ENCODE measurements around the gene IRF5.
A peak's percentile ranks its signal among the peaks of the same experiment; 100 is the strongest.

Gene IRF5

DNA sequence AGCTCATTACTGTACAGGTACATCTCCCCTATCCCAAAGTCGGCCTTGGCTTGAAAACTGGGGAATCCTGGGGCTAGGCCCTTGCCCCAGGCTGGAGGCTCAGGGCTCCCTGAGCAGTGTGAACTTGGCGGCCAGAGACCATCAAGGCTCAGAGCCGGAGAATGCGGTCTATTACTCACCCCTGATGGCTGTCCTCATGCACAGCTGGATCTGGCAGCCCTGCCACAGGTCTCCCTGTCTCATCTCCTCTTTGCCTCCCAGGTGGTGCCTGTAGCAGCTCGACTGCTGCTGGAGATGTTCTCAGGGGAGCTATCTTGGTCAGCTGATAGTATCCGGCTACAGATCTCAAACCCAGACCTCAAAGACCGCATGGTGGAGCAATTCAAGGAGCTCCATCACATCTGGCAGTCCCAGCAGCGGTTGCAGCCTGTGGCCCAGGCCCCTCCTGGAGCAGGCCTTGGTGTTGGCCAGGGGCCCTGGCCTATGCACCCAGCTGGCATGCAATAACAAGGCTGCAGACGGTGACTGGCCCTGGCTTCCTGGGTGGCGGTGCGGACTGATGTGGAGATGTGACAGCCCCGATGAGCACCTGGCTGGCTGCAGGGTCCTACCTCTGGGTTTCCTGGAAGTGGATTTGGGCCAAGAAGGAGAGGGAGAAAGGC lies 10.7 kb downstream of the IRF5 start:
- H3K27ac ChIP-seq = no peak overlapping the region
- TF ChIP-seq, protein P1, sequence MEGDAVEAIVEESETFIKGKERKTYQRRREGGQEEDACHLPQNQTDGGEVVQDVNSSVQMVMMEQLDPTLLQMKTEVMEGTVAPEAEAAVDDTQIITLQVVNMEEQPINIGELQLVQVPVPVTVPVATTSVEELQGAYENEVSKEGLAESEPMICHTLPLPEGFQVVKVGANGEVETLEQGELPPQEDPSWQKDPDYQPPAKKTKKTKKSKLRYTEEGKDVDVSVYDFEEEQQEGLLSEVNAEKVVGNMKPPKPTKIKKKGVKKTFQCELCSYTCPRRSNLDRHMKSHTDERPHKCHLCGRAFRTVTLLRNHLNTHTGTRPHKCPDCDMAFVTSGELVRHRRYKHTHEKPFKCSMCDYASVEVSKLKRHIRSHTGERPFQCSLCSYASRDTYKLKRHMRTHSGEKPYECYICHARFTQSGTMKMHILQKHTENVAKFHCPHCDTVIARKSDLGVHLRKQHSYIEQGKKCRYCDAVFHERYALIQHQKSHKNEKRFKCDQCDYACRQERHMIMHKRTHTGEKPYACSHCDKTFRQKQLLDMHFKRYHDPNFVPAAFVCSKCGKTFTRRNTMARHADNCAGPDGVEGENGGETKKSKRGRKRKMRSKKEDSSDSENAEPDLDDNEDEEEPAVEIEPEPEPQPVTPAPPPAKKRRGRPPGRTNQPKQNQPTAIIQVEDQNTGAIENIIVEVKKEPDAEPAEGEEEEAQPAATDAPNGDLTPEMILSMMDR (conservative IDR thresholded peaks at IDR 0.05) = no peak

DNA sequence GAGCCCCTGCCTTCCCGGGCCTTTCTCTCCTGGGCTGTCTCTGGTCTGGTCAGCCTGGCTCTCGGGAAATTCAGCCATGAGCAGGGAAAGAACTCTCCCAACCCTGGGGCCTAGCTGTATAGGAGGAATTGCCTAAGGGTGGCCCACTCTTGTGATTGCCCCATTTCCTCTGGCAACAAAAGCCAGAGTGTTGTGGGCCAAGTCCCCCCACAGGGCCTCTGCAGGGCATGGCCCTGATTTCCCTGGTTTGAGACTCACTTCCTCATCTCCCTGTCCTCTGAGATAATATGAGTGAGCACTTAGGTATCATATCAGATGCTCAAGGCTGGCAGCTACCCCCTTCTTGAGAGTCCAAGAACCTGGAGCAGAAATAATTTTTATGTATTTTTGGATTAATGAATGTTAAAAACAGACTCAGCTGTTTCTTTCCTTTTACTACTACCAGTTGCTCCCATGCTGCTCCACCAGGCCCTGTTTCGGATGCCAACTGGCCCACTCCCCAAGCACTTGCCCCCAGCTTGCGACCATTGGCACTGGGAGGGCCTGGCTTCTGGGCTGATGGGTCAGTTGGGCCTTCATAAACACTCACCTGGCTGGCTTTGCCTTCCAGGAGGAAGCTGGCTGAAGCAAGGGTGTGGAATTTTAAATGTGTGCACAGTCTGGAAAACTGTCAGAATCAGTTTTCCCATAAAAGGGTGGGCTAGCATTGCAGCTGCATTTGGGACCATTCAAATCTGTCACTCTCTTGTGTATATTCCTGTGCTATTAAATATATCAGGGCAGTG lies 11.4 kb downstream of the IRF5 start:
- no peak overlapping the region for H3K27ac ChIP-seq

DNA sequence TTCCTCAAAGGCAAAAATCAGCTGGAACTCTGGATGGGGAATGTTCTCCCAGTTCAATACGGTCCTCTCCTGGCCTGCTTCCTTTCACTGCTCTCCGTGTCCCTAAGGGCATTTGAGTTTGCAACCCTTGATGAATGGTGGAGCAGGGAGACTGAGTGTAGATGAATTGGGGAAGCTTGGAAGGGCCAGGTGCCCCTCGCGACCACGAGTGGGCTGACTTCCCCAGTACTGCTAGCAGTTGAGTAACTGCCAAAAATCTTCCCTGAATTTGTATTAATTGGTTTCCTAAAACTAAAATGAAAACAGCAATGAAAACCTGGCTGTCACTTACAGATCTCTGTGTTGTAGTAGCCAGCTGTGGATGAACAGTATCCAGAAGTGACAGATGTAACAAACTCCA lies 13.6 kb downstream of the IRF5 start:
- H3K27ac ChIP-seq = no peak overlapping the region
- TF ChIP-seq, protein P1 (conservative IDR thresholded peaks at IDR 0.05) = no peak

More for the DNA sequence above, 11.4 kb downstream of the IRF5 start:
- TF ChIP-seq, protein P1 (conservative IDR thresholded peaks at IDR 0.05) = no peak

DNA sequence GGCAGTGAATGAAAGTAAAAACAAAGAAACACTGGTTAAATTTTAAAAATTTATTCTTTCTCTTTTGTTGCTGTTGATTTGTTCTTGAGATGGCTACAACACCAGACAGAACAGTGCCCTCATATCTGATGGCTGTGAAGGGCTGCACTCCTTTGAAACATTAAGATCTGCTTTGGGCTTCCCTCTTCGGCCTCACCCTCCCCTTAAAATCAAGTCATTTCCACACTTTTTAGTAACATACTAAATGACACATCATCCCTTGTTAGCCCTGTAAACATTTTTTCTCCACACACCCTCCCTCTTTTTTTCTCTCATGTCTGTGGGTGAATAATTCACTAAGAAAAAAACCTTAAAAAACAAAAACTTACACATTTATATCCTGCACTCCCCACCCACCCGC lies 16.4 kb downstream of the IRF5 start:
- TF ChIP-seq, protein P1 (conservative IDR thresholded peaks at IDR 0.05) = no peak
- no peak overlapping the region for H3K27ac ChIP-seq

DNA sequence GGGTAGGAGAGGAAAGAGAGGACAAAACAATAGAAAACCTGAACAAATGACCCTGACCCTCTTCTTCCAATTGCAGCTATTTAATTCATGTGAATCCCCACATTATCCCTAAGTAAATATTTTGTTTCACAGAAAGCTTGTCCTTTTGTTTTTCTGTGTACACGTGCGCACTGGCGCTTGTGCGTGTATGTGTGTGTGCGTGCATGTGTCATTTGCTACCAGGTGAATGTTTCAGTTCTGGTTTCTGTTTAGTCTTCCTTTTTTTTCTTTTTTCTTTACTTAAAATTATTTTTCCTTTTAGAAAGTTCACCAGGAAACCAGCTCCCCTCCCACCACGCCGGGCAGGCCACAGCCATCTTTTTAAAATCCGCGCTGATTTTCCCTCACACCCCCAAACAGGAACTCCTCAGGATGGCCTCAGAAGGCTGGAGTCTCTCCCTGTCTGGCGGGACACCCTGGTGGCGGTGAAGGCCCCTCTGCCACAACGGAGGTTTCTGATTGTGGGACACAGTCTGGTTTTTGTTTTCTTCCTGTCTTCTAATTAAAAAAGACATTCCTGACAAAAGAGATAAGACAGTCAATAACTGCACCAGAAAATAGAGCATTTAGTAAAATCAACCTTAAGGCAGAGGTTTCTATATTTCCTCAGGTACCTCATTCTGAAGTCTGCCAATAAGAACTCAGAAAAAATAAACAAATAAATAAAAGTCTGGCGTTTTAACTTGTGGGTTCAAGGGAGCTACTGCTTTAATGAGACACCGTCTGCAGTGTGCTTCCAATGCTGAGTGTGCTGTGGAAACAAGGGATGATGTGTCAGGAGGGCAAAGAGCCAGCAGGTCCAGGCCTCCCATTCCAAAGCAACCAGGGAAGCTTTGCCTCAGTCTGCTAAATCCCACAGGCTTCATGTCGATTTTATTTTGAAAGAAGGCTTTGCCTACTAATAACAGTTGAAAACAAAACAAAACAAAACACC lies 17.4 kb downstream of the IRF5 start:
- peak overlapping the region; percentile 4; the same call in 1 of the 2 replicates for H3K27ac ChIP-seq
- TF ChIP-seq, protein P1 (conservative IDR thresholded peaks at IDR 0.05) = no peak

DNA sequence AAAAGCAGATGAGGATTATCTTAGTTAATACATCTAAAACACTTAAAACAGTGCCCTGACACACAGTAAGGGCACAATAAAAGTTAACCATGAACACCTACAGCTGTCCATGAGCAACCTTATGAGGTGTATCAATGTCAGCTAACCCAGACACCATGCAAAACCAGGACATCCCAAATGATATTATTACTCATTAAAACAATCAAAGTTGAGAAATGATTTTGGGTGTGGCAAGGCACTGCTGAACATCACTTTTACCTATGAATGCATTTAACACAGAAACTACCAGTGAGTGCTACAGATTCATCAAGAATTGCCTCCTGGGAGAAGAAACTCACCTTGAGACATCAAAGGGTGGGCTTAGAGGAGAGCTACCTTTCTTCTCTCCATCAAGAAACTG lies 18.3 kb downstream of the IRF5 start:
- TF ChIP-seq, protein P1 (conservative IDR thresholded peaks at IDR 0.05) = no peak
- H3K27ac ChIP-seq = no peak overlapping the region

DNA sequence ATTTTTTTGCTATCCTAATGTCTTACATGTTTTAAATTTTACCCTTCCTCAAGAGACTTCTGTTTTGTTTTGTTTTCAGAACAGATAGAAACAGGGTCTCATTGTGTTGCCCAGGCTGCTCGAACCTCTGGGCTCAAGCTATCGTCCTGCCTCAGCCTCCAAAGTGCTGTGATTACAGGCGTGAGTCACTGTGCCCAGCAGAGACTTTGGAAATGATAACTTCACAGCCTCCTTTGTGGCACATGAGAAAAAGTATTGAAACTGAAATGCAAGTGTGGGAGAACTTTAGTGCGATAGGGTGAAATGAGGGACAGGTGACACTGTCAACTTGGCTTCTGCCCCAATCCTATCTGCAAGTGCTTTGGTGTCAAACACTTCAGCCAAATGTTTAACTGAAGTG lies 21.6 kb downstream of the IRF5 start:
- TF ChIP-seq, protein P1 (conservative IDR thresholded peaks at IDR 0.05) = no peak
- H3K27ac ChIP-seq = peak overlapping the region; percentile 59; the same call in 1 of the 2 replicates

Data from VCaP (cell line).